Left ventricle myocardium inferior (tissue), 1 donor: ENCODE results near the gene MECR. TPM values are rescaled to one million over a fixed set of nuclear protein-coding genes. Genes with fewer than 3 reads are reported as not detected.

Experiments used
- DNase-seq: peaks from one replicate; pipeline ENCODE4 v3.0.0-alpha.2; 2020
- H3K27ac ChIP-seq: fragments of 200-600 bp; replicated peaks from 2 replicates; pipeline ENCODE4 v1.8.0; 2021
- H3K27me3 ChIP-seq: fragments of 200-600 bp; 2 replicates; pipeline ENCODE4 v1.8.0; 2021; ENCODE audit warnings: low read depth
- H3K36me3 ChIP-seq: fragments of 200-600 bp; 2 replicates; pipeline ENCODE4 v1.8.0; 2021
- H3K4me1 ChIP-seq: fragments of 200-600 bp; 2 replicates; pipeline ENCODE4 v1.8.0; 2021
- H3K4me3 ChIP-seq: fragments of 200-600 bp; 2 replicates; pipeline ENCODE4 v1.8.0; 2021; ENCODE audit warnings: mild to moderate bottlenecking, moderate library complexity
- H3K9me3 ChIP-seq: fragments of 200-600 bp; replicated peaks from 2 replicates; pipeline ENCODE4 v1.8.0; 2021
- intact Hi-C: fragments of 100-400 bp; cut with micrococcal nuclease; formaldehyde crosslinking; loops from one replicate; pipeline ENCODE4 v1.11.0; 2022
- total RNA-seq: library from RNA; stranded (reverse); fragmentation: NEBNext Ultra II Directional; extraction: Animal tissue kit (Norgen Biotek cat#: 25700); gene quantifications from one replicate; pipeline ENCODE4 v1.2.1, GENCODE V29; 2021
- TF ChIP-seq, protein P1 (sequence below): fragments of 200-600 bp; IDR thresholded peaks from 2 replicates; pipeline ENCODE4 v1.8.0; 2021; ENCODE audit warnings: antibody characterized with exemption, mild to moderate bottlenecking, borderline replicate concordance
- donor health status: DM: no; HTN: yes; CAD: no; lungs with severe emphysema.

Gene MECR
- total RNA-seq, 1 donor from 2014 or later, result 30.8 TPM

DNA sequence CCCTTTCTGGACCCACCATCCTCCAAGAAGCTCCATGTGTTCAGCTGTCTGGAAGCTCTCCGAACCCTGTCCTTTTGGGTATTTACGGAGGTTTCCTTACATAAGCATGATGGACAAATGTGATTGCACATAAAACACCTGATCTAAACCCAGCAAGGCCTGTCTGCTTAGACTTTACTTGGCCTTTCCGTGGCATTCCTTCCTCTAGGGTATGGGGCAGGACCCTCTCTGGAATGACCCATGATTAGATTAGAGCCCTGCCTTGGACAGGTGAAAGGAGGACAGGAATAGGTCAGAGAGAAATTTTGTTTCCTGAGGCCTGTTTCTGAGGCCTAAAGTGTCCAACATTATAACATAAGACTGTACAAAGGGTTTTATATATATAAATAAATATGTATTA is 22.4 kb upstream of the MECR start:
- intact Hi-C loops, result no loop called here
- TF ChIP-seq, protein P1, sequence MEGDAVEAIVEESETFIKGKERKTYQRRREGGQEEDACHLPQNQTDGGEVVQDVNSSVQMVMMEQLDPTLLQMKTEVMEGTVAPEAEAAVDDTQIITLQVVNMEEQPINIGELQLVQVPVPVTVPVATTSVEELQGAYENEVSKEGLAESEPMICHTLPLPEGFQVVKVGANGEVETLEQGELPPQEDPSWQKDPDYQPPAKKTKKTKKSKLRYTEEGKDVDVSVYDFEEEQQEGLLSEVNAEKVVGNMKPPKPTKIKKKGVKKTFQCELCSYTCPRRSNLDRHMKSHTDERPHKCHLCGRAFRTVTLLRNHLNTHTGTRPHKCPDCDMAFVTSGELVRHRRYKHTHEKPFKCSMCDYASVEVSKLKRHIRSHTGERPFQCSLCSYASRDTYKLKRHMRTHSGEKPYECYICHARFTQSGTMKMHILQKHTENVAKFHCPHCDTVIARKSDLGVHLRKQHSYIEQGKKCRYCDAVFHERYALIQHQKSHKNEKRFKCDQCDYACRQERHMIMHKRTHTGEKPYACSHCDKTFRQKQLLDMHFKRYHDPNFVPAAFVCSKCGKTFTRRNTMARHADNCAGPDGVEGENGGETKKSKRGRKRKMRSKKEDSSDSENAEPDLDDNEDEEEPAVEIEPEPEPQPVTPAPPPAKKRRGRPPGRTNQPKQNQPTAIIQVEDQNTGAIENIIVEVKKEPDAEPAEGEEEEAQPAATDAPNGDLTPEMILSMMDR, result no peak
- no peak overlapping the region for H3K4me3 ChIP-seq

DNA sequence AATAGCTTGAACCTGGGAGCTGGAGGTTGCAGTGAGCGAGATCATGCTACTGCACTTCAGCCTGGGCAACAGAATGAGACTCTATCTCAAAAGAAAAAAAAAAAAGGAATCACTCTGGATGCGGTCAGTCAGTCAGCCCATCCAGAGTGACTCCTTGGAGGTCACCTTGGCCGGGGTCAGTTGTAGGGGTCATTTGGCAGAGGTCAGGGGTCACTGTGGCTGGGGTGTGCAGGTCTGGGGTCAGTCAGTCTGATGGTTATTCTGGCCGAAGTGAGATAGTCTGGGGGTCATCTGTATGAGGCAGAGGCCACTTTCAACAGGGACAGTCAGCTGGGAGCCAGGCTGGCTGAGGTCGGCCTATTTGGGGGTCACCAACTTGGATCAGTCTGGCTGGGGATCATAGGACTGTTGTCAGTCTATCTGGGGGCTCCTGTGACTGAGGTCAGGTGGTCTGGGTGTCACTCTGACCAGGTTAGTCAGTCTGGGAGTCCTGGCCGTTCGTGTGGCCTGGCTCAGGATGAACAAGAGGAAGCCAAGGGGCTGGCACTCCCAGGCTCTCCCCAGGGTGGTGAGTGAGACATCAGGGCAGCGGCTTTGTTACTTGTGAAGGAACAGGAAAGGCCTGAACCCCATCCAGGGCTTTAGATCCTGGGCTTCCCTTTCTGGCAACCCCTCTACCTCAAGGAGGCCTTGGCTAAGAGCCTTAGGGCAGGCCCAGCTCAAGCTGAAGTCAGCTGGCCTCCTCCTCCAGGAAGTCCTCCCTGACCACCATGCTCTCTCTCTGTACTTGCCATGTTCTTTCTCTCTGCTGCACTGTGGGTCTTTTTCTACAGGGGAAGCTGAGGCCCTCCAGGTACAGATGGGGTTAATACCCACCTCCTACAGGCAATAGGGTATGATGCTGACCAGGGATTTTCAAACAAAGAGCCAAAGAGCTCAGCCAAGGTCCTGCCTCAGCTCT is 20.7 kb upstream of the MECR start:
- no peaks in the 10 kb centered on the region for H3K36me3 ChIP-seq
- H3K27me3 ChIP-seq, result no peaks in the 10 kb centered on the region
- DNase-seq, result no peak
- no peaks in the 10 kb centered on the region for H3K4me1 ChIP-seq
- H3K9me3 ChIP-seq, result no peaks in the 10 kb centered on the region
- TF ChIP-seq, protein P1, result no peak
- H3K27ac ChIP-seq, result no peak overlapping the region
- H3K4me3 ChIP-seq, result no peak overlapping the region
- intact Hi-C loops, result no loop called here

More for the DNA sequence above, 22.4 kb upstream of the MECR start:
- Histone ChIP-seq H3K27ac (no peak overlapping the region), H3K27me3 (peaks cover 11% of the 10 kb centered on the region), H3K36me3 (no peaks in the 10 kb centered on the region), H3K4me1 (no peaks in the 10 kb centered on the region), H3K9me3 (no peaks in the 10 kb centered on the region)
- no peak for DNase-seq

DNA sequence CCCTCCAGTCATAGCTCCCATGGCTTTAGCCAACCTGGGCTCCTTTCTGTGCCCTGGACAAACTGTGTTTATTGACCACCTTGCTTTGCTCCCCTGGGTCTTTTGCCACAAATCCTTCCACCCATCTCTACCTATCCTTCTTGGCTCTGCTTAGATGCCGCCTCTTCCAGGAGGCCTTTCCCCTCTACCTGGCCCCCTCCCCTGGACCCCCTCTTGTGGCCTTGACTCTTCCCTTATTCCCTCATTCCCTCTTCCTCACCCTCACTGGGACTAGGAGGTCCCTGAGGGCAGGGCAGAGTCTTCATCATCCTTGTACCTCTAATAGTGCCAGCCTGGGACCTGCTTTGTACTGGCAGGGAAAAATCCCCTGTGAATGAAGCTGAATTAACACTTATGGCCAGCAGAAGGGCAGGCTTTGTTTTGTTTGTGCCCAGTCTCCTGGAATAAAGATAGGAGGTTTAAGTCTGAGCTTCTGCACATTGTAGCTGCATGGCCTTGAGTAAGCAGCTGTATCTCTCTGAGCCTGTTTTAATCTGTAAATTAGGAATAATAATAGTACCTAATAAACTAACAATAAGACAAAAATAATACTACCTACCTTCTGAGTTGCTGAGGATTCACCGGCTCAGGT is 19.3 kb upstream of the MECR start:
- TF ChIP-seq, protein P1, result no peak
- Histone ChIP-seq H3K4me3 (no peak overlapping the region), H3K27me3 (no peaks in the 10 kb centered on the region), H3K27ac (no peak overlapping the region), H3K4me1 (no peaks in the 10 kb centered on the region), H3K9me3 (no peaks in the 10 kb centered on the region), H3K36me3 (no peaks in the 10 kb centered on the region)
- DNase-seq, result no peak
- intact Hi-C loops, result loop anchor here (10.0 kb wide), 1 partner anchor 1455 kb away; no protein-coding TSS in a partner anchor

DNA sequence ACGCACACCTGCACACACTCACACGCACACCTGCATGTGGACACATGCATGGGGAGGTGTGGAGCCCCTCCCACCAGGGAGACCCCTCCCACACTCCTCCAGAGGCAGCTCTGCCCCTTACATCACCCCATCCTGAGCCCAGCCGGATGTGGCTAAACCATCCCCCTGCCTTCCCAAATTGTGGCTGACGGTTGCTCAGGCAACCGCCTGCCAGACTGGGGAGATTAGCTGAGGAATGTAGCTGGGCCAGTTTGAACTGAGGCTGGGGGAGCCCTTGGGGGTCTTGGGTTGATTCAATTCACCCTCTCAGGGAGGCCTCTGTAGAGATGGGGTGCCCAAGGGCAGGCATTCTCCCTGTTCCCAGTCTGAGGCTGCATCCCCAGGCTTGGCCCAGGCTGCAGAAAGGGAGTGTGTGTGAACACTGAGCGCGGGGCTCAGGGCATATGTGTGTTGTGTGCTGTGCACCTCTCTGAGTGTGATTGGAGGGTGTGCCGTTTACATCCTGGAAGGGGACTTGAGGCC is 18.5 kb upstream of the MECR start:
- intact Hi-C loops, result loop anchor here (10.0 kb wide), 1 partner anchor 1456 kb away; no protein-coding TSS in a partner anchor

DNA sequence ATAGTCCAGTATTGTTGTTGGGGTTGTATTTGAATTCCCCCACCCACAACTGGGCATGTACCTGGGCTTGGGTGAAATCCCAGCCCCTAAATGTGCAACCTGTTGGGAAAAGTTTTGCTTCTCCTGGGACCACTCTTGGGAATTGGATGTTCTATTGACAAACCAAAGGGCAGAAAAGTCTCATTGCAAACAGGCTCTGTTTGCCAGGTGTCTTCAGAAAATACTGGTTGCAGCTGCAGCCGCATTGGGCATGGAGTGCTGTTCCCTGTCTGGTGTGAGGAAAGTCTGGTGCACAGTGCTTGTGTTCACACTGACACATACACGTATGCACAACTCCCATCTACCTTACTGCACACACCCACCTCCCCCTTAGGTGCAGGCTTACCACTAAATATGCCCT is 17.7 kb upstream of the MECR start:
- no peaks in the 10 kb centered on the region for H3K36me3 ChIP-seq
- no peaks in the 10 kb centered on the region for H3K4me1 ChIP-seq
- no peak overlapping the region for H3K27ac ChIP-seq
- no peaks in the 10 kb centered on the region for H3K9me3 ChIP-seq
- intact Hi-C loops, result loop anchor here (10.0 kb wide), 1 partner anchor 1456 kb away; no protein-coding TSS in a partner anchor
- H3K4me3 ChIP-seq, result no peak overlapping the region
- H3K27me3 ChIP-seq, result no peaks in the 10 kb centered on the region
- DNase-seq, result no peak
- TF ChIP-seq, protein P1, result no peak

More for the DNA sequence above, 18.5 kb upstream of the MECR start:
- TF ChIP-seq, protein P1, result no peak
- no peaks in the 10 kb centered on the region for H3K36me3 ChIP-seq
- no peaks in the 10 kb centered on the region for H3K27me3 ChIP-seq
- no peaks in the 10 kb centered on the region for H3K9me3 ChIP-seq
- H3K27ac ChIP-seq, result no peak overlapping the region
- no peaks in the 10 kb centered on the region for H3K4me1 ChIP-seq
- no peak for DNase-seq
- no peak overlapping the region for H3K4me3 ChIP-seq
